ENCODE data around the gene CNFN.

The CNFN gene

GRCh38 chr19:42375415-42376176 is 14.5 kb downstream of the CNFN start:
- DNase-seq (ENCODE audit: low read depth in 2 of 2) = no peak

- no peak for DNase-seq (ENCODE audit: low read depth in 2 of 2)
Observed at GRCh38 chr19:42374826-42375376, 15.2 kb downstream of the CNFN start.

- no peak for DNase-seq (ENCODE audit: low read depth in 2 of 2)
Observed at GRCh38 chr19:42370626-42371175, 19.4 kb downstream of the CNFN start.

- no peak for DNase-seq (ENCODE audit: low read depth in 2 of 2)
Observed at GRCh38 chr19:42370068-42370520, 20.0 kb downstream of the CNFN start.

- no peak for DNase-seq (ENCODE audit: low read depth in 2 of 2)
Observed at GRCh38 chr19:42369433-42370067, 20.5 kb downstream of the CNFN start.

GRCh38 chr19:42368765-42369164 is 21.3 kb downstream of the CNFN start:
- DNase-seq (ENCODE audit: low read depth in 2 of 2) = no peak

GRCh38 chr19:42368360-42368759 is 21.7 kb downstream of the CNFN start:
- DNase-seq (ENCODE audit: low read depth in 2 of 2) = no peak

GRCh38 chr19:42367929-42368328 is 22.2 kb downstream of the CNFN start:
- no peak for DNase-seq (ENCODE audit: low read depth in 2 of 2)

- DNase-seq (ENCODE audit: low read depth in 2 of 2) = no peak
Observed at GRCh38 chr19:42366673-42367072, 23.4 kb downstream of the CNFN start.

GRCh38 chr19:42363614-42364346 is 26.3 kb downstream of the CNFN start:
- no peak for DNase-seq (ENCODE audit: low read depth in 2 of 2)

- no peak for DNase-seq (ENCODE audit: low read depth in 2 of 2)
Observed at GRCh38 chr19:42362891-42363440, 27.1 kb downstream of the CNFN start.

- no peak for DNase-seq (ENCODE audit: low read depth in 2 of 2)
Observed at GRCh38 chr19:42362342-42362741, 27.8 kb downstream of the CNFN start.

GRCh38 chr19:42361545-42361910 is 28.6 kb downstream of the CNFN start:
- no peak for DNase-seq (ENCODE audit: low read depth in 2 of 2)

- DNase-seq (ENCODE audit: low read depth in 2 of 2) = no peak
Observed at GRCh38 chr19:42360787-42361544, 29.1 kb downstream of the CNFN start.

GRCh38 chr19:42357290-42357689 is 32.8 kb downstream of the CNFN start:
- DNase-seq (ENCODE audit: low read depth in 2 of 2) = no peak

GRCh38 chr19:42356686-42357085 is 33.4 kb downstream of the CNFN start:
- DNase-seq (ENCODE audit: low read depth in 2 of 2) = no peak

GRCh38 chr19:42355896-42356295 is 34.2 kb downstream of the CNFN start:
- DNase-seq (ENCODE audit: low read depth in 2 of 2) = no peak

GRCh38 chr19:42353341-42354015 is 36.6 kb downstream of the CNFN start:
- DNase-seq (ENCODE audit: low read depth in 2 of 2) = no peak

GRCh38 chr19:42352301-42353259 is 37.5 kb downstream of the CNFN start:
- no peak for DNase-seq (ENCODE audit: low read depth in 2 of 2)
